ENCODE data around the gene CSF2RB.

DNA sequence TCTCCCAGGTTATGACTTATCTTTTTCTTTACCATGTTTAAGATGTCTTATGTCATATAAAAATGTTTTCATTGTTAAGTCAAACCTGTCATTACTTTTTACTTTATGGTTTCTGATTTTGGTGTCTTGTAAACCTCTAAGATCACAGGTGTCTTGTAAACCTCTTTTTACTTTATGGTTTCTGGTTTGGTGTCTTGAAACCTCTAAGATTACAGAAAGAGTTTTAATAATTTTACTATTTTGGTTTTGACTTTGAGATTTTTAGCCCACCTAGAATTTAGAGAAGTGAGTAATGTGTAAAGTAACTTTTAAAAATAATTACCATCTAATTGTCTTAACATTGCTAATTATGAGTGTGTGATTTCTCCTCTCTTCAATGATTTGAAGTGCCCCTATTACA, 2.6 kb downstream of the CSF2RB start:
- no peak for TF ChIP-seq CTCF (IDR thresholded peaks at IDR 0.05)
- no peak for TF ChIP-seq POLR2A (IDR thresholded peaks at IDR 0.05)
- TF ChIP-seq EP300 (IDR thresholded peaks at IDR 0.05; ENCODE audit: low read depth) = no peak
